Activated T-helper 1 cell treated with Interleukin-2 at 50 U/mL for 16 hours (primary cell): ENCODE data around the gene LITAF.

Source experiments
- DNase-seq: peaks from one replicate; pipeline ENCODE4 v3.0.0-alpha.2; 2020; ENCODE audit warnings: low read depth

Gene LITAF

GRCh38 chr16:11550791-11551498 is 35.8 kb downstream of the LITAF start:
- no peak for DNase-seq

DNA sequence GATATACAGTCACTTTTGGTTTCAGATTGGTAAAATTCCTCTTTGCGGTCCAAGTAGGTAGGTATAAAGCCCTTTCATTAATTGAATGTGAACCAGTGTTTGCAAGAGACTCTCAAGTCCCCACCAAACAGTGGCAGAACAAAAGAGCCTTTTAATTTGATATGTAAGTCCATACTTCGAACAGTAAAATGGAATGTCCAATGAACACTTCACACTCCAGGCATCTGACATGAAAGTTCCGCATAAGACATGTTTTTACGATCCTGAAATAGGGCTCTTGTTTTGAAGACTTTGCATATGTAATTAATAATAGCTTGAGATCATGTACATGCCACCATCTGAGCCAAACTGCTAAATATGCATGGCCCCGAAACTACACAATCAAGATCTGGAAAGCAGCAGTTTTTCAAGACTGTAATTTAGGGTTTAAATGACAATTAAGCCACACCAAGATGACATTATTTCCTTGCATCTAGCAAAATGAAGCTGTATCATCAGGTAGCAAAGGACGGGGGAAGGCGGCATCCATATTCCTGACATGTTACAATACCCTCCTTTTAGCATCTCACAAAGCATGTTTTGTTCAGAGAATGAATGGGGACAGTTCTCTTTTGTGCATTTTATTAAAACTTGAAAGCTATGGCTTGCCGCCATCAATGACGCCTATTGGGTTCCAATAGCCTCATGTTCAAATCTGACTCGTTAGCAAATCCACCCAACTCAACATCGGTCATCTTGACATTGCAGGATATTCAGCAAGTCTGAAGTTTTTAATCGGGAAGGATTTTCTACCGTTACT is 39.4 kb downstream of the LITAF start:
- DNase-seq: no peak

GRCh38 chr16:11546608-11547061 is 40.1 kb downstream of the LITAF start:
- DNase-seq: no peak

DNA sequence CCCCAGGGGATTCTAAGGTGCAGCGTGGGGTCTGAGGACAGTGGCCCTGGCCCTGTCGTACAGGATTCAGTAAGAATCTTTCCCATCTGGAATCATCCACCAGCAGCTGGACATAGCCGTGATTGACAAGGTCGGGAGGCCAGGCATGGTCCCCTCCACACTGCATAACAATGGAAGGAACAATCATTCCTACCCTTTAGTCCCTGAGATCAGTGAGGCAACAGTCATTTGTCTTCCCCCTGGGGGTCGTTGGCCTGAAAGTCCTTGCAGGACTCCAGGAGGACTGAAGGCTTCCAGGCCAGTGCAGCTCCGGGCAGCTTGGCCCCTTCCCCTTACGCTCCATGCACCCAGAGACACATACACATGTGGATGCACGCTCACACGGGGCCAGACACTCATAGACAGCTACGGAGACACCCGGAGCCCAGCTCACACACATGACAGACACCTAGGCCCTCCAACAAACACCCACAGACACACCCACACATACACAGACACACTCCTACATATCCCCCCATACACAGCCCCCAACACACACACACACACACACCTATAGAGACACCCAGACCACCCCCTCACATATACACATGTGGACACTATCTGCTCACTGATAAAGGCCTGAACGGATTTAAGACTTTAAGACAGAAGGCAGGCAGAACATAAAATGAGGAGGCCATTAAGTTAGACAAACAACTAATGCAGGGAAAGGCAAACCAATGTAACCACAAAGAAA is 42.9 kb downstream of the LITAF start:
- DNase-seq: no peak

DNA sequence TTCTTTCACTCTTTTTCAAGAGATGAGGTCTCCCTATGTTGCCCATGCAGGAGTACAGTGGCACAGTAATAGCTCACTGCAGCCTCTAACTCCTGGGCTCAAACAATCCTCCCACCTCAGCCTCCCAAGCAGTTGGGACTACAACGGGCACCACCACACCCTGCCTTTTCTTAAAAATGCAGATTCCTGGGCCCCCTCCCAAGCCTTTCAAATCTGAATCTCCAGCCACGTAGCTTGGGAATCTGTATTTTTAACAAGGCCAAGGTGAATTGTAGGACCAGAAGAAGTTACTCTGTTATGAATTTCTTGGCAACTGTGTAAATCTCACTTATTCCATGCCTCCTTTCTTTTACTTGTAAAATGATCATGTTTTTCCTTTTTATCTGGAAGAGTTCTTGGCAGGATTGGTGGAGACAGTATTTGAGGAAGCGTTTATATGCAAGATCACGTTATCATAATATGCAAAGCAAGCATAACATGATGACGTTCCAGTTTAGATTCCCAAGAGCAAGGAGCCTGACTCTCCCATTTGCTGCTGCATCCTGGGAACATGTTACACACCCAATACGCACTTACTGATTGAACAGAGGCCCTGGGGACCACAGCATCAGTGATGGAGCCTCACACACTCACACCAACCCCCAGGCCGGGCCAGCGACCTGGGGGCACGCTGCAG is 44.5 kb downstream of the LITAF start:
- no peak for DNase-seq

GRCh38 chr16:11539641-11540050 is 47.1 kb downstream of the LITAF start:
- DNase-seq: no peak

- no peak for DNase-seq
Measured at GRCh38 chr16:11538880-11539279, 47.8 kb downstream of the LITAF start.

DNA sequence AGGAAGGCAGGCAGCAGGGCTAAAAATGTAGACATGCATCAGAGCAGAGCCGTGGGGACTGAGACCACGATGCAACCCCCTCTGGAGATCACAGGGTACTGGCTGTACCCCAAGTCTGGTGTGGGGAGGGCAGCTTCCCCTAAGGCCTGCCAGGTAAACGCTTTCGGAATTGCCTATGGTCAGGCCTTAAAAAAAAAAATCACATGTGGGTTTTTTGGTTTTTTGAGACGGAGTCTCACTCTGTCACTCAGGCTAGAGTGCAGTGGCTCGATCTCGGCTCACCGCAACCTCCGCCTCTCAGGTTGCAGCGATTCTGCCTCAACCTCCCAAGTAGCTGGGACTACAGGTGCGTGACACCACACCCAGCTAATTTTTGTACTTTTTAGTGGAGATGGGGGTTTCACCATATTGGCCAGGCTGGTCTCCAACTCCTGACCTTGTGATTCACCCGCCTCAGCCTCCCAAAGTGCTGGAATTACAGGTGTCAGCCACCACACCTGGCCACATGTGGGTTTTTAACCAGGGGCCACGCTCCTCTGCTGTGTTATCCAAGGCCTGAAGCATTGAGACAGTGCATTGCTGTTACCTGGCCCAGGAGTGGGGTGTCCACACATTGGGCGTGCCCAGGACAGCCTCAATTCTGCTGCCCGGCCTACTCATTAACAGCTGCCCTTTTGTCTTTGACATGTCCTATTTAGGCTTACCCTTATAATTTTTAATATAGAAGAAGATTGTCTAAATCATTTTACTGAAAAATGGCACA is 50.4 kb downstream of the LITAF start:
- DNase-seq: no peak

DNA sequence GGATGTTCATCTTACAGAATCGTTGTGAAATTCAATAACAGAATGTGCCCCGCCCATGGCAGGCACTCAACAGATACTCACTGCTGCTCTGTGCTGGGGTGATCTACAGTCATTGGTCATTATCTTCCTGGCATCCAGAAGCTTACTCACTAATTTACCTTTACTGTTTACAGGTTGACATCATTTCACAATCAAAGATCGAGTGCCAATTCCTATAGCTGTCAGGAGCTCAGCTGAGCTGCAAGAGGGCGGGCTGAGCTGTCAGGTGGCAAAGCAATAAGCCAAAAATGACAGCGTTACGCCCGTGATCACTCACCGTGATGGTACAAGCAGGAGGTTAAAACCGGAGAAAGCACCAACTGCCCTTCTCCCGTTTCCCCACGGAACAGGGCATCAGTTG is 51.2 kb downstream of the LITAF start:
- DNase-seq: no peak

GRCh38 chr16:11534262-11534661 is 52.5 kb downstream of the LITAF start:
- no peak for DNase-seq

GRCh38 chr16:11533588-11533987 is 53.1 kb downstream of the LITAF start:
- no peak for DNase-seq

DNA sequence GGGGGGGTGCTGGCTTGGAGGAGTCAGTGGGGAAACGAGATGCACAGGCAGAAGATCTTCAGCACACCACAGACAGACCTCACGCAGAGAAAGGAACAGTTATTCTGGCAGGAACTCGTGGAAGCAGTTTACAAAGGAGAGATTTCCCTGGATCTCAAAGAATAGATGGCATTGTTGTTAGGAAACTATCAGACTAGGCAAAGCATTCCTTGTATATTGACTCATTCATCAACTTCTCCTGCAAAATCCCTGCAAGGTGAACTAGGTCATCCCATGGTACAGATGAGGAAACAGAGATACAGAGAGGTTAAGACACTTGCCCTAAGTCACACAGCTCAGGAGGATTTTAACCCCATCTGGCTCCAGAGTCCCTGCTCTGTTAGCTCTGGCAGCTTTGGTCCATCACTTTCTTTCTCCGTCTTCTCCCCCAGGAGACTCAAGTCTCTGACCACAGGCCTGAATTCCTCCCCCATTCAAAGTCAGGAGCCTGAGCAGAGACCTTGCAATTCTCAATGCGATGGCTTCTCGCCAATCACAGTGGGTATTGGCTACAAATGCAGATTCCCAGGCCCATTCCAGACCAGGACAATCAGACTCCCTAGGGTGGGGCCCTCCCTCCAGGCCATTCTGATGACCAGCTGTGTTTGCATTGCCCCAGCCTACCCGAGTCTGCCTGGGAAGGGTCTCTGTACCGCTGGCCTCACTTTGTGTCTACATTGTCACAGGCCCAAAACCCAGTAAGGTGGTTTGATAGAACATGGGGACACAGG is 56.4 kb downstream of the LITAF start:
- no peak for DNase-seq

GRCh38 chr16:11529285-11529684 is 57.4 kb downstream of the LITAF start:
- DNase-seq: no peak

DNA sequence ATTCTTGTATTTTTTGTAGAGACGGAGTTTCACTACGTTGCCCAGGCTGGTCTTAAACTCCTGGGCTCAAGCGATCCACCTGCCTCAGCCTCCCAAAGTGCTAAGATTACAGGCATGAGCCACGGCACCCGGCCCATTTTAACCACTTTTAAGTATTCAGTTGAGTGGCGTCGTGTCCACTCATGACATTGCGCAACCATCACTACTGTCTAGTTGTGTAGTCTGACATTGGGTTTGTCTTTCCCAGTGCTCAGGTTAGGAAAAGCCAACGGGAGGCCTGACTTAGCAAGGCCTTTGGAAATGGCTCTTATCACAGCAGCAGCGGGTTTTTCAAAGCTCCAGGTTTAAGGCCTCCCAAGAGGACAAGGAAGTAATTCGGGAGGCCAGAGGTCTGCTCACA is 58.7 kb downstream of the LITAF start:
- DNase-seq: no peak

DNA sequence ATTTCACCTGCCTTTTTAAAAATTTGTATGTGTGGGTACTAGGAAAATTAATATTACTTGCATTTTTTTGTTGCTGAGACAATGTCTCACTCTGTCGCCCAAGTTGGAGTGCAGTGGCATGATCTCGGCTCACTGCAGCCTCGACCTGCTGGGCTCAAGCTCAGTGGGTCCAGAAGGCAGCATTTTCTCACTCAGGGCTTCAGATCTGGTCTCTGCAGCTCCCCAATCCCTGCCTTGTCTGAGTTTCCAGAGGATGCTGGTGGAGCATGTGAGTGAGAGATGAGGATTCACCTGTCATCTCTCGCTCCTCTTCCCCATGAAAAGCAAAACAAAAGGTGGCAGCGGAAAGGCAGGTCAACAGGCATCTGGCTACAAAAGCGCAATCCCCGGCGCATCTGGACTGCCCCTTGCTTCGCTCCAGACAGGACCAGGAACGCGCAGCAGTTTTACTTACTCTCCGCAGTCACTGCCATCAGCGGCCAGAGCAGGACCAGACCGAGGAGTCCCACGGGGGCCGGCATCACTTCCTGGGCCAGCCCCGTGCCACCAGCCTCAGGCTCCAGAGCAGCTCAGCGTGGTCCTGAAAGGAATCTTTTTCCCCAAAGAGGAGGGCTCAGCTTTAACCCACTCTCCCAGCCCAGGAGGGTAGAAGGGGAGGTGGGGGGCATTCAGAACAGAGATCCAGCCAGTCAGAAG is 59.9 kb downstream of the LITAF start:
- no peak for DNase-seq

- no peak for DNase-seq
Measured at GRCh38 chr16:11524098-11524760, 62.5 kb downstream of the LITAF start.

- no peak for DNase-seq
Measured at GRCh38 chr16:11521055-11521454, 65.7 kb downstream of the LITAF start.

DNA sequence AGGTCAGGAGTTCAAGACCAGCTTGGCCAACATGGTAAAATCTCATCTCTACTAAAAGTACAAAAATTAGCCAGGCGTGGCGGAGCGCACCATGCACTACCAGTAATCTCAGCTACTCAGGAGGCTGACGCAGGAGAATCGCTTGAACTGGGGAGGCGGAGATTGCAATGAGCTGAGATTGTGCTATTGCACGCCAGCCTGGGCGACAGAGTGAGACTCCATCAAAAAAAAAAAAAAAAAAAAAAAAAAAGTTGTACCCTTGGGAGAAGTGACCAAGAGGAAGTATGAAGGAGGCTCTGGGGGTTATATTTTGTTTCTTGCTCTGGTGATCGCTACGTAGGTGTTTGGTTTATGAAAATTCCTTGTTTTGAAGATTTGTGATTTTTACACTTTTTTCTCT is 66.3 kb downstream of the LITAF start:
- no peak for DNase-seq

GRCh38 chr16:11517961-11518360 is 68.8 kb downstream of the LITAF start:
- no peak for DNase-seq
